GM18498 (cell line): Measurements from ENCODE around the gene OSBP2.

ENCODE experiments used
- ATAC-seq: cut with Tn5 transposase; IDR thresholded peaks from one replicate; pipeline ENCODE4 v1.9.1; 2021; ENCODE audit warnings: mild to moderate bottlenecking, moderate library complexity; ENCODE audit not compliant: unreplicated experiment

The OSBP2 gene

DNA sequence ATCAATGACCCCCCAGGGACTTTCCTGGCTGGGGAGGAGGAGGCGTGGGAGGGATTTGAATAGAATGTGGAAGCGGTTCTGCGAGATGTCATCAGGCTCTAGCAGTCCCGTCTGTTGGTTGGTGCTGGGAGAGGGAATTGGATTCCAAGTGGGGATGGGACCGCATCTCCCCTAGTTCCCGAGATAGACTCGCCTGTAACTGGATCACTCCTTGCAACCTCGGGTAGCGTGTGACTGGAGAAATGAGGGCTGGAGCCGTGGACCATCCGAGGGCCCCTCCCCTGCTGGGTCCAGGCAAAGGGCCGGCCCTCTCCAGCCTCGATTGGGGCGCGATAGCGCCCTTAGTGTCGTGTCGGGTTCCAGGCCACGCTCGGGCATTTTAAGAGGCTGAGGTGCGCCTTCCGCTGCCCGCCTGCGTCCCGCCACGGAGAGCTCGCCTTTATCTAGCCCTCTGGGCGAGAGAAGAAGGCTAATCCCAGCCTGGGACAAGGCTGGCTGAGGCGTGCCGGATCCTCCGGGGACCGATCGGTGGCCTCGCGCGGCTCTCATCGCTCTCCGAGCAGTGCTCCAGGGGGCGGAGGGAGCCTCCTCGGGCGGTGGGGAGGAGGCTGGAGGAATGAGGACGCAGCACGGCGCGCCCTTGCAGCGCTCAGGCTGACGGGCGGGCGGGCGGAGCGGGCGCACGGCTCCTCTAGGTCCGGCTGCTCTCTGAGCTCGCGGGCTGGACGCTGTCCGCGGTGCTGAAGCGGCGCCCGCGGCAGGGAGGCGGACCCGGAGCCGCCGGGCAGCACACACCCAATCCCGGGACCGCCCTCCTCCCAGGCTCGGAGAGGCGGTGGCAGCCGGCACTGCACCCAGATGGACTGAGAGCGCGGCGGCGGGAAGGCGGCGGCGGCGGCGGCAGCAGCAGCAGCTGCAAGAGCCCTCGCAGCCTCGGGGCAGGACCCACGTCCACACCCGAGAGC lies 107.8 kb downstream of the OSBP2 start:
- ATAC-seq = peak; percentile 48

- no peak for ATAC-seq
Observed at GRCh38 chr22:30803679-30804078, 109.0 kb downstream of the OSBP2 start.

DNA sequence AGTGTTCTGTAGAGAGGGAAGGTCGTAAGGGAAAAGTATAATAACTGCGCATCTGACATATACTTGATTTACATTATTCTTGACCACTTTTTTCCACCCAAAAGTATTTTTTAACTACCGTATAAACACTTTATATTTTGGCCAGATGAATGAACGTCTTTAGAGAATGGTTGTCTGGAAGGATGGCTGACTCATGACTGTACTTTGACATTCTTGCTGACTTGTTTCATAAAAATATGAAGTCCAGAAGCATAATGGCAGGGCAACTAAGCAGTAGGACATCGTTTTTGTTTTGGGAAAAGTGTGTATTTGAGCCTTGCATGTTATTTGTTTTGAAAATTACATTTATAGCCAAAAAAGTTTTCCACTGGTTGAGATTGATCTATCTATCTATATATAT lies 110.0 kb downstream of the OSBP2 start:
- no peak for ATAC-seq

DNA sequence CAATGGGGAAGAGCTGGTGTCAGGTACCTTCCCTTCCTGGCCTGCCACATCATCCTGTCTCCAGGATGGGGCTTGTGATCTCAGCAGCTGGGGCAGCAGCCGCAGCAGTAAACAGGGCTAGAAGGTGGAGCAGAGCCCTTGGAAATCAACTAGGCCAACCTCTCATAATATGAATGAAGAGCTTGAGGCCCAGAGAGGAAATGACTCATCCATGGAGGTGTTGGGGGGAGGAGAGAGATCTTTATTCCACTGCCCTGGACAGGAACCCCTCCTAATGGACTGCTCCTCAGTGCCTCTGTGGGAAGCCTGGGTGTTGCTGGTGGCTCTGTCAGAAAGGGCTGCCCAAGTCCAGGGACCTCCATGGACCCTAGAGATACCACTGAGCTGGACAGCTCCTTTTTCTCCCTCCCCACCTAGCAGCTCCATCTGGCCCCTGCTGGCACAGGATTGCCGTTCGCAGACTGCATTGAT lies 111.8 kb downstream of the OSBP2 start:
- ATAC-seq = no peak

DNA sequence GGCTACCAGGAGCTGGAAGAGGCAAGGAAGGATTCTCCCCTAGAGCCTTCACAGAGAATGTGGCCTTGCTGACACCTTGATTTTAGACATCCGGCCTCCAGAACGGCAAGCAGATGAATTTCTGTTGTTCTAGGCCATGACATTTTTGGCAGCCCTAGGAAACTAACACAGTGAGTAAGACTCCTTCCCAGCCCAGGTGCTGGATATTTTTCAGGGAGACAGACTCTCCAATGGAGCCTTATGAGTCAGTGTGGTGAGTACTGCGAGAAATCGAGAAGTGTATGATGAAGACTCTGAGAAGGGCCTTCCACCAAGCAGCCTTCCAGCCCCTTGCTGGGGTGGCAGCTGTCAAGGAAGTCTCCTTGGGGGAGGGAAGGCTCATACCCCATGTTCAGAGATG lies 114.4 kb downstream of the OSBP2 start:
- no peak for ATAC-seq

DNA sequence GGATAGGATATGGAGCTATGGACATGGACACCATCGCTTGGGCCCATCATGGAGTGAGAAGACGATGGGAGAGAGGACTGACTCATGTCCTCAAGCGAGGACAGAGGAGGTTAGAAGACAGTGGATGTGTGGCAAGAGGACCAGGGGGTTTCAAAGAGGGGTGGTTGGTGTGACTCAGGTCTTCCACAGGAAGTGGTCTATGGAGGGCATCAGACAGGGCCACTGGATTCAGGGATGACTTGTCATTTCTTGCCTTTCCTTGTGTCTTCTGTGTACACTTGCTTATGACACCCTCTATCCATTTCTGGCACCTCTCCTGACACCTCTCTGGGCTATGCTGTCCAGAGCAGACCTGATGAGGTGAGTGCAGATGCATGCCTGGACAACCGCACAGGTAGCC lies 115.4 kb downstream of the OSBP2 start:
- ATAC-seq = no peak

DNA sequence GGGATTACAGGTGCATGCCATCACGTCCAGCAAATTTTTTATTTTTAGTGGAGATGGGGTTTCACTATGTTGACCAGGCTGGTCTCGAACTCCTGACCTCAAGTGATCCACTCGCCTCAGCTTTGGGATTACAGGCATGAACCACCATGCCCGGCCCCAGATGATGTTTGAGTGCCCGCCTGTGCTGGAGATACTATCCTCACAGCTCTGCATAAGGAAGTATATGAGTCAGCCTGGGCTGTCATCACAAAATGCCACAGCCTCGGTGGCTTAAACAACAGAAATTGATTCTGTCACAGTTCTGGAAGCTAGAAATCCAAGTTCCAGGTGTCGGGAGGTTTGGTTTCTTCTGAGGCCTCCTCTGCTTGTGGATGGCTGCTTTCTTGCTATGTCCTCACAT lies 119.3 kb downstream of the OSBP2 start:
- no peak for ATAC-seq

GRCh38 chr22:30816413-30816812 lies 121.7 kb downstream of the OSBP2 start:
- ATAC-seq = no peak

GRCh38 chr22:30821381-30821780 lies 126.7 kb downstream of the OSBP2 start:
- ATAC-seq = no peak

DNA sequence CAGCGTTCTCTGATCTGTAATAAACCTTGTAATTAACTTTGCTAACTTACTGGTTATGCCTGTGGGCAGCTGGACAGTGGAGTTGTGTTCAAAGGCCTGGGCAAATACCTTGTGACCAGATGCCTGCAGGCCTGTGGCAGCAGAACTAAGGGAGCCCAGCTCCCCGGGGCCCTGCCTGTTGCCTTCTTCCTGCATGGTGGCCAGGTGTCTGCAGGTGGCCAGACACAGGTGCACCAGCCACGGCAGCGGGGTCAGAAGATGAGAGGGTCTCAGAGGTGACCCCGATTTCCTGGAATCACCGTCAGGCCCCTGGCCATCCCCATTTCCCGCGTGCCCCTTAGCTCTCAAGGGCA lies 127.2 kb downstream of the OSBP2 start:
- ATAC-seq = no peak

- ATAC-seq = no peak
Observed at GRCh38 chr22:30822216-30823014, 127.7 kb downstream of the OSBP2 start.

DNA sequence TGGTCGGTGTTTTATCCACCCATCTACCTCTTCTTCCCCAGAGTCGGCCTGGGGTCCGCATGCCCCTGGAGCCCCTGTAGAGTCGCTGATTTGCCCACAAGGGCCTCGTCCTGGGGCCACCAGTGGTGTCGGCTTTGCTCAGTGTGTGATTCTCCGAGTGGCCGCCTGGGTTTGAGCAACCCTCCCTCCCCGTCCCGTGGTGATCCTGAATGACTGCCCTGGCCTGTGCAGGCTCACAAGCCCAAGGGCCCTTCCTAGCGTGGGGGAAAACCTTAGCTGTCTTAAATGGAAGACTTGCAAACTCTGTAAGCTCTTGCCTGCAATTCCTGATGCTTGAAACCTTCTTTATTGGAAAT lies 128.3 kb downstream of the OSBP2 start:
- ATAC-seq = no peak

DNA sequence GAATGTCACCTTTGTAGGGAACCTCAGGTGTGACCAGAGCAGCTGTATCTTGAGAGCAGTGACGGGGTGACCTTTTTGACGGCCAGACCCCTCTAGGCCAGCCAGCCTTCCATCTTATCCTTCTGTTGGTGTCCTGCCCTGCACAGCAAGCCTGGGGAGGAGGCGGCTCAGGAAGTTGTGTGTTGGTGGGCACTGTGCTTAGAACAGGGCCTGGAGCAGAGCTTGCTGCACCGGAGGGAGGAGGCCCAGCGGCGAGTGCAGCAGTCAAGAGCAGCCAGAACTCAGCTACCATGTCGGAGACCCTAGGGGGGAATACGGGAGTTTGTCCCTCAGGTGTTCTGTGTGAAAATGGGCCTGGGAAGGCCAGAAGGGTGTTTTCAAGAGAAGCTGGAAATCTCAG lies 129.4 kb downstream of the OSBP2 start:
- ATAC-seq = no peak

DNA sequence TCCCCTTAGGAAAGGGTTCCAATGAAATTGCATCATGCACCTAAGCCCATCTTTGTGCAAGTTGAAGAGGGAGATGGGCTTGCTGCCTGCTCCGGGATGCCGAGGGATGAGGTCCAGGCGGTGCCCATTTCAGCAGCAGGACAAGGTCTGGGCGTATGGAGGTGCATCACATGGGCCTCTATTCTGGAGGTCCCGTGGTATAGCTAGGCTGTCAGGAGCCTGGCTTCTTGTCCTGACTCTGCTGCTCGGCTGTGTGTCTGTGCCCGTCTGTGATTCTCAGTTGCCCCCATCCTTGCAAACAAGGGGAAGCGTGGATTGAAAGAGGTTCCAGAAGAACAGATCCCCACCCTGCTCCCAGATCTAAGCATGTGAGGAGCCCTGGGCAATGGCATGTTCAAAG lies 130.0 kb downstream of the OSBP2 start:
- no peak for ATAC-seq

- no peak for ATAC-seq
Observed at GRCh38 chr22:30825711-30826505, 131.2 kb downstream of the OSBP2 start.

DNA sequence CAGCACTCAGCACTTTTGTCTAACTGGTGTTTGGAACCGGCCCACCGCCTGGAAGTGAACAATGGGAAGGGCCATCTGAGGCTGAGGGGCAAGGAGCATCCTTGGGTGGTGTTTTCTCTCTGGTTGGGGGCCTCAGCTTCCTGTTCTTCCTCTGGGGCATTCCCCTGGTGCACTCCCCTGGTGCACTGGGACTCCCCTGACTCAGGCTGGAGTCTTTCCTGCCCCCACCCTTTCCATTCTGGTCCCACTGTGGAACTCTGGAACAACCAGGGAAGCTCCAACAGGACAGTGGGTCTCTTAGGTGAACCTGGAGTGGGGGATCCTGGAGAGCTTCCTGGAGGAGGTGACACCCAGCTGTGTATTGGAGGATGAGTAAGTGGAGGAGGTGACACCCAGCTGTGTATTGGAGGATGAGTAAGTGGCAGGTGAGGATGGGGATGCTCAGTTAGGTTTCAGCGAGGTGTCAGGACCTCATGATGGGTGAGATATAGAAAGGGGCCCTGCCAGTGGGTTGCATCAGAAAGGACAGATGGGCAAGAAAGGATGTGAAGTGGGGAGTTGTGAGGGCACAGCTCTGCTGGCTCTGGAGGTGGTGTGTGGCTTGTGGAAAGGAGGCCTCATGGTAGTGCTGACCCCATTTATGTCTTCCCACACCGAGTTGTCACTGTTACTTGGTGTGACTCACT lies 132.1 kb downstream of the OSBP2 start:
- no peak for ATAC-seq

DNA sequence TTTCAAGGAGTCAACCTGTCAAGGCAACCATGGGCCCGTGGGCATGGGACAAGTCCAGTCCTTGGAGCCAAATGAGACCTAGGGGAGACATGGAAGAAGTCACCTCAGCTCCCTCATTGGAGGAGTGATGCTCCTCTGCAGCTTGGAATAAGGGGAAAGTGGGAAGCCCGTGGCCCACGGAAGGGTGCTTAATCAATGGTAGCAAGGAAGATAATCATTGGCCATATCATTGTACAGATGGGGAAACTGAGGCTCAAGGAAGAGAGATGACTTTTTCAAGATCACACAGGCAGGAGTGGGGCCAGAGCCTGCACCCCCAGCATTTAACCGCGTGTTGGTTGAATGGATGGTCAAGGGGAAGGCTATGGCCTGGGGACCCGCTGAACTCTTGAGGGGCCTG lies 133.0 kb downstream of the OSBP2 start:
- no peak for ATAC-seq

DNA sequence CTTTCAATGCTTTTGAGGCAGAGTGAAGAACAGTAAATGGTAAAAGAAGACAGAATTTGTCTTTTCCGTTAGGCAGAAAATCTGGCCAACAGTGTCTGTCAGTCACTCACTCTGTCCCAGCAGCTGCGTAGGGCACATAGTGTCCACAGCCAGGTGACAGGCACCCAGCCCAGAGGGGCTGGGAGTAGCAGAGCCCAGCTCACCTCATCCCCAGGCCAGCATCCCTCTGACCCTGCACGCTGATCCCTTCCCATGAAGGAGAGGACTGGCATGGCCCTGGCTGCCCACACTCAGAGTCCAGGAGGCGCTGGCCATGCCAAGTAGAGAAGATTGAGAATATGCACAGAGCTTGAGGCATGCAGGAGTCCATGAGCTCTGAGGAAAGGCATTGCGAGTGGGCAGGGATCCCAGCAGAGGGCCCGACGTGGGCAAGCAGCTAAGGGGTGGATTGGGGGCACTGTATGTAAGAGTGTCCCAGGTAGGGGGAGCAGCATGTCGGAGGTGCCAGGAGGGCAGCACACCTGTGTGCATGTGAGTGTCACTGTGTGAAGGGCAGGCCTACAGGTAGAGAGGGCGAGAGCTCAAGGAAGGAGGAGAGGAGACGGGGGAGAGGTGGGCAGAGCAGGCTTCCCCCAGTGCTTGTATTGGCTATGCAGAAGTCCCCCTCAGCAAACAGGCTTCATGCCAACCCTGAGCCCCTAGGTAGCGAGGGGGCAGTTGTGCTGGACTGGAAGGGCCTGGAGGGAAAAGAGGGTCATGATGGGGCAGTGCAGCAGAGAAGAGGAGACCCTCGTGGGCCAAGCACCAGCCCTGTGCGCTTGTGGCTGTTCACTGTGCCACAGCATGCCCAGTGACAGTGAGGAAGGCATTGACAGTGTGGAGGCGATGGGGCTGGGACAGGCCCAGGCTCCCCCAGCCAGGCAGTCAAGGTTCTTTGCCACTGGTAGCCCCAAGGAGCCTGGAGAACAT lies 133.8 kb downstream of the OSBP2 start:
- no peak for ATAC-seq

DNA sequence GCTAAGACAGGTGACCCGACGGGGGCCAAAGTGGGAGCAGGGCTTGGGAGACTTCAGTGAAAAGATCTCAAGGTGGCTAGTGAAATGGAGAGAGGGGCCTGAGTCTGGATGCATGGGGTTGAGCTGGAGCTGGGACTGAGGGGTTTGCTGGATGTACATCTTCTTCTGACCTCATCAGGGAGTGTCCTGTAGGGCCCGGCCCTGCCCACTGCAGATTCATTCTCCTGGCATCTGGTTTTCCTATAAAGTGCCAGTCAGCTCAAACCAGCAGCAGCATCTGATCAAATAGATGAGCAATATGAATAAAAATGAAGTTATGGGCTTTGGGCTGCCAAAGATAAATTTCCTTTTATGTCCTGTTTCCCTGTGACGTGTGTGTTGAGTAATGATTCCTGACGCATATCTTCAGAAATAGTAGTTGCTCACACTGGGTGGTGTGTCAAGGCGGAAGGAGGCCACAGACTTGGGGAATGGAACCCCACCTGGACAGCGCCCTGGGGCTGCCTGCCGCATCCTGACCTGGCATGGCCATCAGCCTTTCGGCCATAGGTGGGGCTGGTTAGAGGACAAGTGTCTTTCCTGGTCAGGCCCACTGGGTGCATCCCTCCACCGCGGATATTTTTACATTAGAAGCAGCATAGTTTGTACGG lies 135.4 kb downstream of the OSBP2 start:
- ATAC-seq = no peak
